SJCRH30 (cell line): ENCODE measurements around the gene RBMS3. TPM values are rescaled to one million over a fixed set of nuclear protein-coding genes. Genes with fewer than 3 reads are reported as not detected.
A peak's percentile ranks its signal among the peaks of the same experiment; 100 is the strongest.

Experiments used
- DNase-seq, 2 experiments: peaks; one replicate each; pipeline ENCODE4 v3.0.0-alpha.2; 2015 to 2020
- H3K27ac ChIP-seq: fragments of 250-450 bp; sonication (Bioruptor Pico); 2 replicates; pipeline ENCODE4 v1.5.1; 2020; ENCODE audit warnings: mild to moderate bottlenecking, moderate library complexity
- H3K27me3 ChIP-seq: fragments of 250-450 bp; sonication (Bioruptor Pico); 2 replicates; pipeline ENCODE4 v1.5.1; 2020; ENCODE audit warnings: mild to moderate bottlenecking, moderate library complexity
- H3K36me3 ChIP-seq: fragments of 250-450 bp; sonication (Bioruptor Pico); 2 replicates; pipeline ENCODE4 v1.5.1; 2020; ENCODE audit warnings: mild to moderate bottlenecking, moderate library complexity
- H3K4me1 ChIP-seq: fragments of 250-450 bp; sonication (Bioruptor Pico); 2 replicates; pipeline ENCODE4 v1.5.1; 2020; ENCODE audit warnings: mild to moderate bottlenecking, moderate library complexity
- H3K4me3 ChIP-seq: fragments of 250-450 bp; sonication (Bioruptor Pico); 2 replicates; pipeline ENCODE4 v1.5.1; 2020; ENCODE audit warnings: mild to moderate bottlenecking, moderate library complexity
- H3K9me3 ChIP-seq: fragments of 250-450 bp; sonication (Bioruptor Pico); replicated peaks from 2 replicates; pipeline ENCODE4 v1.5.1; 2020; ENCODE audit warnings: mild to moderate bottlenecking, moderate library complexity
- total RNA-seq: library from RNA; depleted of rRNA; stranded (reverse); fragments of >200 nt; shearing (Covaris generic); gene quantifications from 2 replicates; pipeline ENCODE4 v1.2.3, GENCODE V29; 2014

The RBMS3 gene
- total RNA-seq, 1 experiment from 2014 or later: 9.5 TPM

DNA sequence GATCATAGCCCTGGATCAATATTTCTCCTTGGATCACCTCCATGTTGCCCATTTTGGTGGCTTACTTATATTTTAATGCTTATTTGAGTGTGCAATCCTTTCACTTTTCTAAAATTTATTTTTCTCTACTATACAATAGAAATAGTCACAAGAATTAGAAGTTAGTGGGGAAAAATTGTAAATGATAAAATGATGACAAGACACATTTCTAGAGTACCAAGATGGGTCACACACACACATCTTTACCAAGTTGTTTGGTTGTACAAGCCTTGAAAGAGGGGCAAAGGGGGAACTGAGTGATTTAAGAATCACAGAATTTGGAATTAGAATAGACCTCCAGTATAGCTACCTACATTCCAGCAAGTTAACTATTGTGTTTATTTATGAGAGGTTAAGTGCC lies 545.8 kb downstream of the RBMS3 start:
- no peak for DNase-seq
- H3K27me3 ChIP-seq: no peaks in the 10 kb centered on the region
- no peak overlapping the region for H3K27ac ChIP-seq
- H3K36me3 ChIP-seq: no peaks in the 10 kb centered on the region
- no peaks in the 10 kb centered on the region for H3K4me1 ChIP-seq
- H3K9me3 ChIP-seq: no peaks in the 10 kb centered on the region
- H3K4me3 ChIP-seq: no peak overlapping the region

DNA sequence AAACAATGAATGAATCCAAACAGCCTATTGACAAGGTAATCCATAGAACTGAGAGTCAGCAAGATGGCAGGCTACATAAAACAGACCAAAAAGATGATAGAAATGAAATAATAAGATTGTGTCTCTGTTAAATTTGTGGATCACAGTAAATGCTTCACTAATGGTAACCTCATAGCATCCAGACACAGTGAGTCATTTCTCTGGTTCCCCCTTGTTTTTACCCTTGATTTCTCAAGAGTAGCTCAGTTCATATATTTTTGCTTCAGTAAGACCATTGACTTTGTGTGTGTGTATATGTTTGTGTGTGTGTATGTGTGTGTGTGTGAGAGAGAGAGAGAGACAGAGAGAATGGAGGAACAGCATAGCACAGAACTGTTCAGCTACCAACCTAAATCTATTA lies 546.9 kb downstream of the RBMS3 start:
- Histone ChIP-seq H3K36me3 (no peaks in the 10 kb centered on the region), H3K9me3 (no peaks in the 10 kb centered on the region), H3K4me3 (no peak overlapping the region), H3K27me3 (no peaks in the 10 kb centered on the region), H3K4me1 (no peaks in the 10 kb centered on the region), H3K27ac (no peak overlapping the region)
- DNase-seq: no peak

DNA sequence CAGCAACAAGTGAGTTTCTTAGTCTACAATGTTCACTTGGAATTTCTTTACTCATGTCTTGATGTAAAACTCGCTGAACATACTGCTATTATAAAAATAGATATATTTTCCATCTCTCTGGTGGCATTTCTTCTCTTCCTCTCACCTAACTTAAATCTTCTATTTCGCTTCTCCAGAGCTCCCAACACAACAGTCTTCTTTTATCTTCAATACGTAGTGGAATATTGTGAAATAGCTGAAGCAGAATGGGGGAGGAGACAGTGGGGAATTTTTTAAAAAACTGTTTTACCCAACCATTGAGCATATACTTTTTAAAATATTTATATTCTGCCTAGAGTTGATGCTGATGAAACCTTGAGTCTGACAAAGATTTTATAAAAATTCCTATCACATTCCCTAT lies 548.5 kb downstream of the RBMS3 start:
- Histone ChIP-seq H3K9me3 (no peaks in the 10 kb centered on the region), H3K4me1 (no peaks in the 10 kb centered on the region), H3K27ac (no peak overlapping the region), H3K4me3 (no peak overlapping the region), H3K27me3 (no peaks in the 10 kb centered on the region), H3K36me3 (no peaks in the 10 kb centered on the region)
- no peak for DNase-seq

- Histone ChIP-seq H3K4me3 (no peak overlapping the region), H3K4me1 (no peaks in the 10 kb centered on the region), H3K27me3 (no peaks in the 10 kb centered on the region), H3K27ac (no peak overlapping the region), H3K9me3 (no peaks in the 10 kb centered on the region), H3K36me3 (no peaks in the 10 kb centered on the region)
- no peak for DNase-seq
Measured at GRCh38 chr3:29850641-29851040, 569.8 kb downstream of the RBMS3 start.

- Histone ChIP-seq H3K36me3 (no peaks in the 10 kb centered on the region), H3K4me1 (no peaks in the 10 kb centered on the region), H3K9me3 (no peaks in the 10 kb centered on the region), H3K27me3 (no peaks in the 10 kb centered on the region), H3K27ac (no peak overlapping the region), H3K4me3 (no peak overlapping the region)
- no peak for DNase-seq
Measured at GRCh38 chr3:29852767-29853166, 571.9 kb downstream of the RBMS3 start.

DNA sequence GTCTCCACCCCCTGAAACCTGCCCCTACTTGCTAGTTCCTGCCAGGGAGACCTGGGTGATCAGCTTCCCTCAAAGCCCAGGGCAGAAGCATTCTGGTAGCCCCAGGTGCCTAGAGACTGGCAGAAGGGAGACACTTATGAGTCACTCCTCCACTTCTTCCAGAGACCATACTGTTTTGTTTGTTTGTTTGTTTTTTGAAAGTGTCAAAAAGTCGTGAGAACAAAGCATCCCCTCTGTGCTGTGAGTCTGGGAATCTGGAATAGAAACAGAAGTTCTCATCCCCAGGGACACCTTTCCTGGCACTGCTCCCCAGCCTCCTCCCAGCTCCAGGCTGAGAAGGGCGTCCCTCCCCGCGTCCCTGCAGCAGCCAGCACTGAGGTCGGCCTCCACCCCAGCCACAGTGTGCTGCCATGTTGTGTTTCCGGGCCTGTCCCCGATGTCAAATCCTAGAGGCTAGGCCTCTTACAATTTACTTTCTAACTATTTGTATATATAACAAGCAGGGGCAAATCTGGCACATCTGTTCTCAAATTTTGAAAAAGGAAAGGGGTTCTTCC lies 573.0 kb downstream of the RBMS3 start:
- no peaks in the 10 kb centered on the region for H3K27me3 ChIP-seq
- no peaks in the 10 kb centered on the region for H3K9me3 ChIP-seq
- no peaks in the 10 kb centered on the region for H3K36me3 ChIP-seq
- no peak for DNase-seq
- no peak overlapping the region for H3K27ac ChIP-seq
- no peak overlapping the region for H3K4me3 ChIP-seq
- H3K4me1 ChIP-seq: no peaks in the 10 kb centered on the region

GRCh38 chr3:29854821-29855220 lies 574.0 kb downstream of the RBMS3 start:
- H3K9me3 ChIP-seq: no peaks in the 10 kb centered on the region
- no peak overlapping the region for H3K27ac ChIP-seq
- no peaks in the 10 kb centered on the region for H3K36me3 ChIP-seq
- no peaks in the 10 kb centered on the region for H3K27me3 ChIP-seq
- H3K4me3 ChIP-seq: no peak overlapping the region
- no peak for DNase-seq
- H3K4me1 ChIP-seq: no peaks in the 10 kb centered on the region

DNA sequence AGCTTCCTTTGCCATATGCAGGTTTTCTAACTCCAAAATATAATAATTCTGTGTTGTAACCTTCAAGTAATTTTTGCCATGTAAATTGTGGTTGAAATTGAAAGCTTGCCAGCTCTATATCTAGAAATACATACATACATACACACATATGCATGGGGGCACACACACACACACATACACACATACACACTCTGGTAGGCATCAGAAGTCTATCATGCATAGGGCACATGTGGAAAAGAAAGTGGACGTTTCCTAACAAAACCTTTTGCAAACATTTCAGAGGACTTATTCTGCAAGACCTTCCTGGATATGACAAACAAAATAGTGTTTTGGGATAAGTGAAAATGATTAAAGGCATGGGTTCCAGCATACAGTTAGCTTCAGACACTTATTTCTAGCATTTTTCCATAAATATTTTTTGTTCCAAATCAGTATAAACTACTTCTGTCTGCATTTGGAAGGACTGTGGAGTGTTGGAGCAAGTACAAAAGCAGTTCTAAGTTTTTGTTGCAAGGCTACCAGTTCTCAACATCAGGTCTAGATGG lies 578.9 kb downstream of the RBMS3 start:
- no peaks in the 10 kb centered on the region for H3K9me3 ChIP-seq
- no peaks in the 10 kb centered on the region for H3K27me3 ChIP-seq
- no peaks in the 10 kb centered on the region for H3K36me3 ChIP-seq
- no peak overlapping the region for H3K27ac ChIP-seq
- no peak for DNase-seq
- no peaks in the 10 kb centered on the region for H3K4me1 ChIP-seq
- H3K4me3 ChIP-seq: no peak overlapping the region

DNA sequence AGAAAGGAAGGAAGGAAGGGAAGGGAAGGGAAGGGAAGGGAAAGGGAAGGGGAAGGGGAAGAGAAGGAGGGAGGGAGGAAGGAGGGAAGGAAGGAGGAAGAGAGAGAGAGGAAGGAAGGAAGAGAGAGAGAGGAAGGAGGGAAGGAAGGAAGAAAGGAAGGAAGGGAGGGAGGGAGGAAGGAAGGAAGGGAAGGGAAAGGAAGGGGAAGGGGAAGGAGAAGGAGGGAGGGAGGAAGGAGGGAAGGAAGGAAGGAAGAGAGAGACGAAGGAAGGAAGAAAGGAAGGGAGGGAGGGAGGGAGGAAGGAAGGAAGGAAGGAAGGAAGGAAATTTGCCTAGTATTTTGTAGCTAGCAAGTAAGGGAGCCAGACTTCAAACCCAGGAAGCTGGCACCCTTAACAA lies 583.9 kb downstream of the RBMS3 start:
- Histone ChIP-seq H3K27me3 (no peaks in the 10 kb centered on the region), H3K36me3 (no peaks in the 10 kb centered on the region), H3K4me3 (no peak overlapping the region), H3K9me3 (no peaks in the 10 kb centered on the region), H3K4me1 (no peaks in the 10 kb centered on the region), H3K27ac (no peak overlapping the region)
- no peak for DNase-seq

GRCh38 chr3:29868543-29869101 lies 587.8 kb downstream of the RBMS3 start:
- Histone ChIP-seq H3K9me3 (no peaks in the 10 kb centered on the region), H3K27ac (no peak overlapping the region), H3K4me3 (no peak overlapping the region), H3K27me3 (no peaks in the 10 kb centered on the region), H3K4me1 (no peaks in the 10 kb centered on the region), H3K36me3 (no peaks in the 10 kb centered on the region)
- no peak for DNase-seq

DNA sequence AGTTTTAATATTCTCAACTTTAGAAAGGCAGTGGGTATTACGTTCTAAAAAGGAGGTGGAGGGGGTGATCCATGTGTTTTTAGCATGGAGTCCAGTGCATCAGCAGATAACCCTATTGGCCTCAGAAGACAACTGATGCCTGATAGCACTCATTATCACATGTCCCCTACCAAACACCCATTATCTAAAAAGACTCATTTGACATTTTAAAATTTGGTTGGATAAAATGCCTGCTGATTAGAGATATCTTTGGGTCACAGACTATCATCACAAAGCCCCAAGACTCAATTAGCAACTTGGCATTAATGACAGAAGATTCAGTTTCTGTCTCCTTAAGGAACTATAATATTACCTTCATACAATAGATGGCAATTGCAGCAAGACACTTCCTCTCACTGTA lies 589.3 kb downstream of the RBMS3 start:
- H3K27ac ChIP-seq: no peak overlapping the region
- H3K36me3 ChIP-seq: no peaks in the 10 kb centered on the region
- no peaks in the 10 kb centered on the region for H3K9me3 ChIP-seq
- H3K4me1 ChIP-seq: no peaks in the 10 kb centered on the region
- DNase-seq: no peak
- H3K4me3 ChIP-seq: no peak overlapping the region
- H3K27me3 ChIP-seq: no peaks in the 10 kb centered on the region

- Histone ChIP-seq H3K27ac (no peak overlapping the region), H3K4me1 (no peaks in the 10 kb centered on the region), H3K36me3 (no peaks in the 10 kb centered on the region), H3K9me3 (no peaks in the 10 kb centered on the region), H3K27me3 (no peaks in the 10 kb centered on the region), H3K4me3 (no peak overlapping the region)
- DNase-seq: peak in 1 of 2 experiments; percentile 1
Measured at GRCh38 chr3:29871087-29871486, 590.2 kb downstream of the RBMS3 start.

GRCh38 chr3:29880809-29881208 lies 599.9 kb downstream of the RBMS3 start:
- Histone ChIP-seq H3K4me3 (no peak overlapping the region), H3K4me1 (no peaks in the 10 kb centered on the region), H3K36me3 (no peaks in the 10 kb centered on the region), H3K27ac (no peak overlapping the region), H3K9me3 (no peaks in the 10 kb centered on the region), H3K27me3 (no peaks in the 10 kb centered on the region)
- no peak for DNase-seq

- H3K36me3 ChIP-seq: no peaks in the 10 kb centered on the region
- no peaks in the 10 kb centered on the region for H3K27me3 ChIP-seq
- no peaks in the 10 kb centered on the region for H3K9me3 ChIP-seq
- H3K4me1 ChIP-seq: no peaks in the 10 kb centered on the region
- H3K4me3 ChIP-seq: no peak overlapping the region
- no peak overlapping the region for H3K27ac ChIP-seq
- DNase-seq: no peak
Measured at GRCh38 chr3:29887451-29887850, 606.6 kb downstream of the RBMS3 start.

- no peaks in the 10 kb centered on the region for H3K27me3 ChIP-seq
- no peaks in the 10 kb centered on the region for H3K4me1 ChIP-seq
- no peak overlapping the region for H3K4me3 ChIP-seq
- H3K27ac ChIP-seq: no peak overlapping the region
- H3K36me3 ChIP-seq: no peaks in the 10 kb centered on the region
- H3K9me3 ChIP-seq: no peaks in the 10 kb centered on the region
- no peak for DNase-seq
Measured at GRCh38 chr3:29889215-29889614, 608.3 kb downstream of the RBMS3 start.

DNA sequence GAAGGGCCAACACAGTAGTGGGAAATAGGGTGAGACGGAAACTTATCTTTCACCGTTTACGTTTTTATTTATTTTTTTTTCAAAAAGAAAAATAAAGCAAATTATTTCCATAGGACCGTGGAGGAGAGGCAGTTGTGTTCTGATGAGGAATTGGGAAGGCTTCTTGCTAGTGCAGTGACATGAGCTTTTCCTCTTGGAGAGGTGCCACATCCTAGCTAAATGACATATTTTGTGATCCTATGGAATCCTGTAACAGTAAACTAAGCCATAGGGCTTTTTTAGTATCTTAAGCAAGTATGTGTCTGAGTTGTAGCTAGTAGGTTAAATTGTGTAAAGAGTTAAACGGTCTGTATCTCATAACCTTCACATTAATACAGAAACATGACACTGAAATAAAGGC lies 609.9 kb downstream of the RBMS3 start:
- Histone ChIP-seq H3K36me3 (no peaks in the 10 kb centered on the region), H3K27ac (no peak overlapping the region), H3K9me3 (no peaks in the 10 kb centered on the region), H3K27me3 (no peaks in the 10 kb centered on the region), H3K4me3 (no peak overlapping the region), H3K4me1 (no peaks in the 10 kb centered on the region)
- peak in 1 of 2 experiments; percentile 4 for DNase-seq
